Common myeloid progenitor, CD34-positive (primary cell): ENCODE measurements around the gene DMWD.

Experiments used
- CTCF ChIA-PET: fragments of 350-600 bp; sonication (Branson Sonifier 250); formaldehyde crosslinking; loops from one replicate; lab custom pipeline; 2021; ENCODE audit warnings: antibody characterized with exemption; lab: Charles Lee
- POLR2A ChIA-PET: fragments of 350-600 bp; sonication (Branson Sonifier 250); formaldehyde crosslinking; loops from one replicate; lab custom pipeline; 2021; ENCODE audit warnings: antibody characterized with exemption; lab: Charles Lee
- DNase-seq, 3 donors: peaks; one replicate each; pipeline versions ENCODE4 v3.0.0 to v3.0.0-alpha.2; 2013
- H3K27ac ChIP-seq, 2 experiments: 1 replicate in 1 of 2; 2 replicates in 1 of 2; pipeline ENCODE4 v1.7.0; 2013; ENCODE audit warnings: inconsistent platforms in 2 of 2, low read length in 2 of 2, mild to moderate bottlenecking in 2 of 2, low read depth in 1 of 2, moderate library complexity in 1 of 2; ENCODE audit not compliant: severe bottlenecking in 2 of 2, insufficient read depth in 1 of 2, poor library complexity in 1 of 2
- H3K27me3 ChIP-seq, 5 experiments: replicated peaks in 2 of 5; 1 replicate in 3 of 5; 2 replicates in 2 of 5; pipeline versions ENCODE4 v1.6.1 to v1.7.0; 2013; ENCODE audit warnings: low read length in 4 of 5, mild to moderate bottlenecking in 2 of 5, moderate library complexity in 2 of 5, inconsistent platforms in 1 of 5; ENCODE audit not compliant: insufficient read depth in 5 of 5, control insufficient read depth in 4 of 5
- H3K36me3 ChIP-seq, 4 experiments: 1 replicate in 2 of 4; 2 replicates in 2 of 4; pipeline versions ENCODE4 v1.6.1 to v1.7.0; 2013; ENCODE audit warnings: low read length in 3 of 4, control low read depth in 1 of 4, mild to moderate bottlenecking in 1 of 4; ENCODE audit not compliant: control insufficient read depth in 4 of 4, insufficient read depth in 4 of 4
- H3K4me1 ChIP-seq, 4 experiments: 1 replicate in 3 of 4; 2 replicates in 1 of 4; pipeline versions ENCODE4 v1.6.1 to v1.7.1; 2013; ENCODE audit warnings: low read length in 3 of 4, mild to moderate bottlenecking in 3 of 4, control low read depth in 1 of 4, inconsistent platforms in 1 of 4, moderate library complexity in 1 of 4; ENCODE audit not compliant: control insufficient read depth in 4 of 4, insufficient read depth in 4 of 4; ENCODE audit errors: control extremely low read depth in 1 of 4
- H3K4me3 ChIP-seq, 7 experiments: 1 replicate in 4 of 7; 2 replicates in 3 of 7; pipeline versions ENCODE4 v1.5.1 to v1.7.0; 2013; ENCODE audit warnings: mild to moderate bottlenecking in 7 of 7, low read length in 6 of 7, moderate library complexity in 6 of 7, inconsistent platforms in 2 of 7, low read depth in 2 of 7, control low read depth in 1 of 7; ENCODE audit not compliant: insufficient read depth in 4 of 7, control insufficient read depth in 1 of 7; ENCODE audit errors: extremely low read depth in 1 of 7
- H3K9me3 ChIP-seq, 5 experiments: 1 replicate in 4 of 5; 2 replicates in 1 of 5; pipeline versions ENCODE4 v1.6.1 to v1.7.1; 2013; ENCODE audit warnings: low read length in 4 of 5, mild to moderate bottlenecking in 2 of 5, inconsistent platforms in 1 of 5, low read depth in 1 of 5, moderate library complexity in 1 of 5; ENCODE audit not compliant: control insufficient read depth in 4 of 5, insufficient read depth in 2 of 5; ENCODE audit errors: control extremely low read depth in 1 of 5
- WGBS: methylation state at CpG from one replicate; pipeline ENCODE4 v1.1.5; 2013; ENCODE audit not compliant: insufficient coverage; 5-methylcytosine and 5-hydroxymethylcytosine counted together

The DMWD gene

GRCh38 chr19:45826934-45827333, 34.3 kb upstream of the DMWD start:
- no peak overlapping the region for H3K4me3 ChIP-seq
- H3K27ac ChIP-seq: no peak overlapping the region
- no peaks in the 10 kb centered on the region for H3K27me3 ChIP-seq
- DNase-seq: no peak
- CTCF ChIA-PET: interaction anchor here (0.8 to 1.5 kb wide), 3 partner anchors 8 to 37 kb away, joined by 3 to 4 read pairs (median 3); partner anchors contain the start of gene FOXA3
- POLR2A ChIA-PET: no interaction called here
- over 99% methylated on average over 10 of the region's 11 CpGs for WGBS
- peaks cover 18 to 94% (median 70%) of the 10 kb centered on the region in 4 experiments for H3K36me3 ChIP-seq
- H3K9me3 ChIP-seq: no peaks in the 10 kb centered on the region
- H3K4me1 ChIP-seq: no peaks in the 10 kb centered on the region

- Histone ChIP-seq H3K27ac (no peak overlapping the region), H3K4me1 (no peaks in the 10 kb centered on the region), H3K9me3 (no peaks in the 10 kb centered on the region), H3K36me3 (peaks cover 21 to 94% (median 66%) of the 10 kb centered on the region in 4 experiments), H3K4me3 (no peak overlapping the region), H3K27me3 (no peaks in the 10 kb centered on the region)
- 87% methylated on average over 20 of the region's 22 CpGs for WGBS
- CTCF ChIA-PET: interaction anchor here (1.1 to 1.5 kb wide), 3 partner anchors 9 to 38 kb away, joined by 3 to 5 read pairs (median 4); partner anchors contain the start of gene FOXA3
- POLR2A ChIA-PET: no interaction called here
- DNase-seq: no peak
Observed at GRCh38 chr19:45825917-45826893, 33.6 kb upstream of the DMWD start.

- Histone ChIP-seq H3K4me1 (no peaks in the 10 kb centered on the region), H3K36me3 (peaks cover 20 to 97% (median 66%) of the 10 kb centered on the region in 4 experiments), H3K4me3 (no peak overlapping the region), H3K27me3 (no peaks in the 10 kb centered on the region), H3K27ac (no peak overlapping the region), H3K9me3 (no peaks in the 10 kb centered on the region)
- ChIA-PET POLR2A (interaction anchor here (1.1 kb wide), 1 partner anchor 78 kb away, joined by 3 read pairs; no protein-coding TSS in a partner anchor), CTCF (interaction anchor here (0.6 to 1.4 kb wide), 5 partner anchors 16 to 58 kb away, joined by 3 to 5 read pairs (median 3); no protein-coding TSS in a partner anchor)
- DNase-seq: no peak
- 100% methylated on average over 5 of the region's 8 CpGs for WGBS
Observed at GRCh38 chr19:45825263-45825605, 32.6 kb upstream of the DMWD start.

- 97% methylated on average over 25 of the region's 26 CpGs for WGBS
- Histone ChIP-seq H3K9me3 (no peaks in the 10 kb centered on the region), H3K27ac (no peak overlapping the region), H3K36me3 (peaks cover 22 to 97% (median 69%) of the 10 kb centered on the region in 4 experiments), H3K27me3 (no peaks in the 10 kb centered on the region), H3K4me1 (no peaks in the 10 kb centered on the region), H3K4me3 (no peak overlapping the region)
- DNase-seq: no peak
- ChIA-PET CTCF (interaction anchor here (0.6 to 1.4 kb wide), 6 partner anchors 17 to 58 kb away, joined by 3 to 5 read pairs (median 3); partner anchors contain the start of gene SIX5), POLR2A (interaction anchor here (1.1 kb wide), 1 partner anchor 78 kb away, joined by 3 read pairs; no protein-coding TSS in a partner anchor)
Observed at GRCh38 chr19:45824531-45825262, 32.1 kb upstream of the DMWD start.

GRCh38 chr19:45824041-45824471, 31.4 kb upstream of the DMWD start:
- CTCF ChIA-PET: interaction anchor here (0.6 to 1.4 kb wide), 4 partner anchors 10 to 55 kb away, joined by 3 to 5 read pairs (median 3); partner anchors contain the start of gene SIX5
- Histone ChIP-seq H3K36me3 (peaks cover 18 to 96% (median 67%) of the 10 kb centered on the region in 4 experiments), H3K9me3 (no peaks in the 10 kb centered on the region), H3K27me3 (no peaks in the 10 kb centered on the region), H3K4me3 (no peak overlapping the region), H3K27ac (no peak overlapping the region), H3K4me1 (no peaks in the 10 kb centered on the region)
- POLR2A ChIA-PET: interaction anchor here (1.1 kb wide), 1 partner anchor 79 kb away, joined by 3 read pairs; no protein-coding TSS in a partner anchor
- DNase-seq: no peak
- 89% methylated on average over 12 of the region's 12 CpGs for WGBS

GRCh38 chr19:45823182-45823581, 30.5 kb upstream of the DMWD start:
- Histone ChIP-seq H3K9me3 (no peaks in the 10 kb centered on the region), H3K4me1 (no peaks in the 10 kb centered on the region), H3K27ac (no peak overlapping the region), H3K36me3 (peaks cover 15 to 87% (median 59%) of the 10 kb centered on the region in 4 experiments), H3K27me3 (no peaks in the 10 kb centered on the region), H3K4me3 (no peak overlapping the region)
- WGBS: 99% methylated on average over 10 of the region's 12 CpGs
- no peak for DNase-seq
- POLR2A ChIA-PET: no interaction called here
- CTCF ChIA-PET: interaction anchor here (1.1 kb wide), 1 partner anchor 9 kb away, joined by 3 read pairs; no protein-coding TSS in a partner anchor
